Measurements from ENCODE around the gene TPP1.
A peak's percentile ranks its signal among the peaks of the same experiment; 100 is the strongest.

Gene TPP1

DNA sequence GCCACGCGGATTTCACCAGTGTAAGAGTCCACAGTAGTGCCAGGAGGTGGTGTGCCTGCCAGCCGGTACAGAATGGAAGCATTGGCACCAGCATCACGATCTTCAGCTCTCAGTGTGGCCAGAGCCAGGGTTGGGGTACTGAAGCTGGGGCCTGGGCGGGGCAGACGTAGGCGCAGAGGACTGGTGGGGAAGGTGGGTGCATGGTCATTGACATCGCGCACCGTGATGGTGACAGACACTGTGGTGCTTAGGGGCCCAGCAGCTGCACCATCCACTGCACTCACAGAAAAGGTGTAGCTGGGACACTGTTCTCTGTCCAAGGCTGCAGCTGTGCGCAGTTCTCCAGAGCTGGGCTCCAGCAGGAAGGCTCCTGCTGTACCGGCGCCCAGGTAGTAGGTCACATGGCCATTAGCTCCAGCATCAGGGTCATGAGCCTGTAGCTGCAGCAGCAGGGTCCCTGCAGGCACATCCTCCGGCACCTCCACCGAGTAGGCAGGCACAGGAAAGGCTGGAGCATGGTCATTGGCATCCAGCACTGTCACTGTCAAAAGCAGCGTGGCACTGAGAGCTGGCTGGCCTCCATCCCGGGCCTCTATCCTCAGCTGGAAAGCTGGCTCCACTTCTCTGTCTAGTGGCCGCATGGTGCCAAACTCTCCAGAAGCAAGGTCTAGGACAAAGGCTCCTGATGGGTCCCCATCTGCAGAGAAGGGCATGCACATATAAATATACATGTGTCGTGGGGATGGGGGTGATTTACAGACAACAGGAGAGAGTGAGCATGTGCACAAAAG is 7.9 kb upstream of the TPP1 start:
- no peak for DNase-seq

DNA sequence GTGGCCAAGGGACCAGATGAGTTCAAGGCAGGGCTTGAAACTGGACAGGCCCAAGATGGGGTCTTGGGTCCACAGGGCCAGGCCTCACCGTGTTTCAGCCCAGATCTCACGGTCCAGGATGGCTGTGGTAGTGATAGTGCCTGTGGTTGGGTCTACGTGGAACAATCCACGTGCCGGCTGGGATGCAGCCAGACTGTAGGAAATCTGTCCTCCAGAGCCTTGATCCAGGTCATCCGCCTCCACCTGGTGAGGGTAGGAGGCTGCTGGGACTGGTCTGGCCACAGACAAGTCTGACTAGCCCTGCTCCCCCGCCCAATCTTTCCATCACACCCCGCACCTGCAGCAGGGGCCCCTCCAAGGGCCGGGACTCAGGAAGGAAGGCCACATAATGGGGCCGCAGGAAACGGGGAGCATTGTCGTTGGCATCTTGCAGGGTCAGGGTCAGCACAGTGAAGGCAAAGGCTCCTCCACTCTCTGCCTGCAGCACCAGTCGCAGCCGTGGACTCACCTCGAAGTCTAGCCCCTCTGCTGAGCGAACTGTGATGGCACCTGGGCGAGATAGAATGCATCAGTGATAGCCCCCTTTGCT is 6.7 kb upstream of the TPP1 start:
- no peak for DNase-seq

- no peak for DNase-seq
Observed at GRCh38 chr11:6625156-6625831, 6.1 kb upstream of the TPP1 start.

GRCh38 chr11:6623391-6624363 is 4.5 kb upstream of the TPP1 start:
- DNase-seq = no peak

- no peak for DNase-seq
Observed at GRCh38 chr11:6622261-6623171, 3.3 kb upstream of the TPP1 start.

- no peak for DNase-seq
Observed at GRCh38 chr11:6621711-6622211, 2.5 kb upstream of the TPP1 start.

DNA sequence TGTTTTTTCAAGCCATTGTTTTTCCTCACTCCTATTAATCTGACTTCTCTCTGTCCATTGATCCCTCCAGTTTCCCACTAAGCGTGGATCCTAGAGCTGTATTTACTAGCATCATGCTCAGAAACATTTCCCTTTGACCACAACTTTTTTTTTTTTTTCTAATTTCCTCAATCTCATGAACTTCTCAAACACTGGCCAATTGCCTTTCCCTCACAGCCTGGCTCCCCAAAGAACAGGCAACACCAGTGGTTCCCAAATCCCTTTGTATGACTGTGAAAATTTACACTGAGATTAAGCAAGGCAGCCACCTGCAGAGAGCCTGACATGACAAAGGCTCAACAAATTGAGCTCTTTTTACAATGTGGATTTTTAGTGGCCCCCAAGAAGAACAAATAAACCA is 1.4 kb upstream of the TPP1 start:
- DNase-seq = no peak

DNA sequence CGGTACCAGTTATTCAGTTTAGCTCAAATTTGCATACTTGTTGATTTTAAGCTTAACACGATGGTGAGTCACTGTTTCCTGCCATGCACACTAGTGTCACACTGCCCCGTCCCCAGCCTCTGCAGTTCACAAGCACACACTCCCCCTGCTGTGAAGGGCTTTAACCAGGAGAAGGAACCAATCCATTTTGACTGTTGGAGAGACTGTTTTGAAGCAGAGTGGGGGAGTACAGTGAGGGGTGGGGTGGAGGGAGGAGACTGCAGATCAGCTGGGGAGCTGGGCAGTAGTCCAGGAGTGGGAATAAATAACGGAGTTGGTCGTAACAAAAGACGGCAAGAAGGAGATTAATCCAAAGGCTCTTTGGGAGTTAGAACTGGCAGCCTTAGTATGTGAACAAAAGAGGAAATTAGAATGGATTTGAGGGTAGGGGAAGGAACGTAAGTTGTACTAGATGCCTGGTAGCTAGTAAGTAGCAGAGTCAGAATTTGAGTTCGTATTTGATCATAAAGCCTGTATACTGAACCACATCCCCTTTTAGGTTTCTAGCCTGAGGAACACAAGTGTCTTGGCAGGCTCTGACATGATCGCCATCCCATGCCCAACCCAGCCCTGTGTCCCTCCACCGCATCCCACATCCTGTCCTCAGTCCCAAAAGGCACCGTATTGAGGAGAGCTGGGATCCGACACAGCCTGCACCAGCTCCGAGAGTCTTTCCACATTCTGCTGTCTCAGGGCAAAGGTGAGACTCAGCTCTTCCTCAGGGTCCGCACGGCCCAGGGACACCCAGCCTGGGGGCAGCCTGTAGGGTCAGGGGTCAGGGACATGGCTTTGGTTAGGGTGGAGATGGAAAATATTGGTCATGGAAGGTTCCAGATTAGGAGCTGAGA is 862 bp downstream of the TPP1 start:
- DNase-seq = no peak

GRCh38 chr11:6617315-6617781 is 1.9 kb downstream of the TPP1 start:
- DNase-seq = no peak

GRCh38 chr11:6616596-6617250 is 2.5 kb downstream of the TPP1 start:
- DNase-seq = no peak

GRCh38 chr11:6615882-6616585 is 3.2 kb downstream of the TPP1 start:
- DNase-seq = no peak

GRCh38 chr11:6615046-6615445 is 4.2 kb downstream of the TPP1 start:
- DNase-seq = no peak

DNA sequence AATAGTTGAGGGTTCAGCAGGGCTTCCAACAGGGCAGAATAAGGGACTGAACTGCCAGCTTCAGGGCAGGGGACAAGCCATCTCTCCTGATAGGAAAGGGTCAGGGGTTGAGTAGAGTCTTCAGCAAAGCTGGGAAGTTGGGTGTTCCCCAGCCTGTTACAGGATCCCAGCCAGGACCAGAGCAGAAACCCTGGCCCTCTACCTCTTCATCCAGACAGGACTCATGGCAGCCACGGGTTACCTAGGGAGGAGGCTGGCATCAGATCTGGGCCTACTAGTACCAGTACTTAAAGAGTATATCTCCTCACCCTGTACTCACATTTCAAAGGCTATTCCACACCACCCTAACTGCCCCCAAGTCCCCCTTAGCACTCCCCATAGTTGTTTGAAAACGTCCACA is 4.8 kb downstream of the TPP1 start:
- DNase-seq = no peak

GRCh38 chr11:6613496-6613895 is 5.7 kb downstream of the TPP1 start:
- no peak for DNase-seq

GRCh38 chr11:6612213-6613041 is 6.8 kb downstream of the TPP1 start, which contains the start of gene TAF10:
Gene TAF10, minus strand, starts transcription at chr11:6612216. Its CDS starts 27 bp downstream, at chr11:6612189.
- peak; percentile 98 for DNase-seq

DNA sequence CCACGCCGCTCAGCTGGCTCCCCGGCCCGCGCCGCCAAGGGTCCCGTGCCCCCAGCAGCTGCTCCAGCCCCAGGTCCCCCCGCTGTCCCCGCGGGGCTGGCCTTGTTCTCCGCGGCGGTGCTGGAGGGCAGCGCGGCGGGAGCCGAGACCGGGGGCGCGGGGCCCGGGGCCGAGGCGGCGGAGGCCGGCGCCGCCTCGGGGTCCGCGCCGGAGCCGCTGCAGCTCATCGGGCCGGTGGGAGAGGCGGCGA is 7.3 kb downstream of the TPP1 start:
- DNase-seq = no peak

DNA sequence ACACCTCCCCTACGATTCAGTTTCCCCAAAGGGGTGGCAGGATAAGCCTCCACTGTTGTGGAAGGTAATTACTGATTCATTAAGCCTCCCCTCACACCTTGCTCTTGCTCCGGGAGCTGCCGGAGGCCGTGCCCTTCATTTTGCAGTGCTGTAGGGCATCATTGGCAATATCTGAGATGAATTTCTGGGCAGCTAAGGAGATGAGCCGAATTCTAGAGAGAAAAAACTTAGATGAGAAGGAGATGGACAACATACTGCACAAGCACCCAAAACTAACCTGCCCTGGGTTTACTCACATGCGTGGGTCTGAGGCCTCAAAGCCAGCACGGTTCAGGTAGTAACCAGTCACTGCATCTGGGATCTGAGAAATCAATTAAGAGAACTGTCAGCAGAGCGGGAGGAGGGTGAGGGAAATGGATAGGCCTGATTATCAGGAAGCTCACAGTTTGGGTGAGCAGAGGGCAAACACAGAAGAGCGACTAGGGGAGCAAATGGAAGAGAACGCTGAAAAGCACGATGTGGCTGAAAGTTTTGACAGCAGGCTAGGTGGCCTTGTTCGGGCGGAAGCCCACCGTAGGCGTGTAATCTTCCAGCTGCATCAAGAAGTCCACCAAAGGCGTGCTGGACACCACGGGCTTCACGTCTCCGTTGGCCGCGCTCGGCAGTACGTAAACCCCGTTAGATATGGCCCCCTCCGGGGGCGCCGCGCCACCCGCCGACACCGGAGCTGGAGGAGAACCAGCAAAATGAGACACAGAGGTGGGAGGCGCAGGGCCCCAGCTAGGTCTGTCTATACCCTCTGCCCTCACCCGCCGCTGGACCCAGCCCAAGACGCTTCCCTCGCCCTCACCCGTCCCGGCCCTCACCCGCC is 7.9 kb downstream of the TPP1 start:
- peak; percentile 50 for DNase-seq
